ENCODE data around the gene DGLUCY. TPM values are rescaled to one million over a fixed set of nuclear protein-coding genes. Genes with fewer than 3 reads are reported as not detected.
A peak's percentile ranks its signal among the peaks of the same experiment; 100 is the strongest.

Gene DGLUCY
- total and polyA plus RNA-seq, 2 of the 8 experiments (the other 6 are each of a cell fraction or from before 2014, with no cell fraction given): 24.9 to 31.8 TPM

DNA sequence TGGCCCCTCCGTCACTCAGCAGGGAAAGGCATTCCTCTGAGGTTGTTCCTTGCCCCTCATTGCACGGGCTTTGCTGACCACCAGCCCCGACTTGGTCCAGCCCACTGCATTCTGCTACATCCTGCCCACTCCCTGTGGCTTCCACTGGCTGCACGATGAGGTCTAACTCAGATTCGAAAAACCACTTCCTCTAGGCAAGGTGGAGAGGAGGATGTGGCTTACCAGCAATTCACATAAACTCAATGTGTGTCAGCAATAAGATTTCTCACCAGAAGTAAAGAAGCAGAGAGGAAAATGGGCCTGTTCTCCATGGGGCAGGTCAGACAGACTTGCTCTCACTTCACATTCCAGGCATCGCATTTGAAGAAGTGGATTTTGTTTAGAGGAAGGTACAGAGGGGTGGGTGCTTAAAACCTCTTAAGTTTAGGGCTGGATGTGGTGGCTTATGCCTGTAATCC is 115.9 kb downstream of the DGLUCY start:
- no peak overlapping the region for H3K4me3 ChIP-seq (ENCODE audit: extremely low read depth in 1 of 4, insufficient read depth in 2 of 4, low read depth in 3 of 4, low read length in 4 of 4)
- CTCF ChIA-PET (ENCODE audit: partially characterized antibody): interaction anchor here (1.4 kb wide), 1 partner anchor 51 kb away, joined by 4 read pairs; no protein-coding TSS in a partner anchor
- no peaks in the 10 kb centered on the region; a peak in 1 of 7 replicates for H3K27me3 ChIP-seq (replicated peaks in 1 of 4; ENCODE audit: control insufficient read depth in 3 of 4, extremely low read depth in 1 of 4, insufficient read depth in 3 of 4, low read length in 3 of 4)
- H3K36me3 ChIP-seq (ENCODE audit: control insufficient read depth in 2 of 4, insufficient read depth in 4 of 4, low read length in 3 of 4): no peaks in the 10 kb centered on the region
- no peak overlapping the region for H2AK5ac ChIP-seq (ENCODE audit: low read depth, low read length)
- DNase-seq (ENCODE audit: low read depth in 1 of 2, low spot score in 2 of 2) (no peak), FAIRE-seq (no peak)
- no peak overlapping the region; the same call in 1 of the 2 replicates for H2BK15ac ChIP-seq (ENCODE audit: low read length)
- POLR2A ChIA-PET (ENCODE audit: partially characterized antibody): interaction anchor here (1.1 kb wide), 2 partner anchors 9 to 14 kb away, joined by 3 to 4 read pairs; no protein-coding TSS in a partner anchor
- H2BK120ac ChIP-seq (replicated peaks; ENCODE audit: low read depth, low read length): peak overlapping the region; percentile 67
- 0 out of 2 replicates have a peak overlapping the region, but pooled peaks have one; percentile 11 for H2BK12ac ChIP-seq (ENCODE audit: low read depth, low read length)
- no peak overlapping the region for H3K4me2 ChIP-seq (ENCODE audit: insufficient read depth in 1 of 2, low read depth in 2 of 2, low read length in 2 of 2)
- H3K79me1 ChIP-seq (ENCODE audit: low read depth, low read length): no peaks in the 10 kb centered on the region
- H3K23ac ChIP-seq (ENCODE audit: insufficient read length): no peak overlapping the region
- no peak overlapping the region for H4K8ac ChIP-seq (ENCODE audit: extremely low read depth, insufficient read depth, low read length)
- peak overlapping the region; percentile 34 for H4K91ac ChIP-seq (replicated peaks; ENCODE audit: insufficient read length, low read length)
- H2BK20ac ChIP-seq (ENCODE audit: low read length): no peak overlapping the region
- no peaks in the 10 kb centered on the region for H3K23me2 ChIP-seq (ENCODE audit: low read depth, low read length)
- H2AFZ ChIP-seq (ENCODE audit: low read length): no peak overlapping the region
- no peak overlapping the region for H4K5ac ChIP-seq (ENCODE audit: insufficient read length, low read depth, low read length)
- no peak overlapping the region for H3K14ac ChIP-seq (ENCODE audit: insufficient read length)
- H3K56ac ChIP-seq (replicated peaks; ENCODE audit: insufficient read length, low read depth, low read length): no peak overlapping the region
- H2BK5ac ChIP-seq (ENCODE audit: low read depth, low read length): peak overlapping the region; percentile 31; the same call in 1 of the 2 replicates
- 96% methylated on average over 6 of the region's 6 CpGs; no CpG with 5 or more reads in 1 of the 2 experiments for WGBS, 2 experiments (ENCODE audit: extremely low coverage in 1 of 2, insufficient coverage in 1 of 2, insufficient read length in 1 of 2, insufficient replicate concordance in 2 of 2, low coverage in 1 of 2, low lambda C conversion rate in 2 of 2, missing lambda C conversion rate in 1 of 2)
- peak overlapping the region; percentile 41 for H3K4ac ChIP-seq (replicated peaks; ENCODE audit: insufficient read length, low read depth, low read length)
- H4K20me1 ChIP-seq (replicated peaks in 1 of 2; ENCODE audit: control insufficient read depth in 1 of 2, insufficient read depth in 2 of 2, low read length in 2 of 2): no peaks in the 10 kb centered on the region
- no peak overlapping the region for H3K27ac ChIP-seq (ENCODE audit: low read depth, low read length)
- H3K18ac ChIP-seq (ENCODE audit: extremely low read depth, low read length): no peak overlapping the region
- peaks cover 0 to 10% (median 6%) of the 10 kb centered on the region in 4 experiments; a peak in 6 of 7 replicates for H3K4me1 ChIP-seq (replicated peaks in 1 of 4; ENCODE audit: control insufficient read depth in 3 of 4, insufficient read depth in 4 of 4, low read length in 3 of 4)
- H3K9me3 ChIP-seq (ENCODE audit: insufficient read depth in 2 of 2, low read depth in 1 of 2, low read length in 1 of 2): peaks cover 5 to 7% of the 10 kb centered on the region in 2 experiments; a peak in 3 of 4 replicates
- no peak overlapping the region for H3K9ac ChIP-seq (replicated peaks in 1 of 4; ENCODE audit: extremely low read depth in 1 of 4, low read depth in 3 of 4, low read length in 3 of 4)
- no peaks in the 10 kb centered on the region for H3K79me2 ChIP-seq (ENCODE audit: control insufficient read depth in 1 of 2, insufficient read depth in 2 of 2, low read length in 2 of 2)
- TF ChIP-seq POU5F1 (IDR thresholded peaks at IDR 0.05; ENCODE audit: low read depth, low read length): no peak
- no peak for TF ChIP-seq RNF2 (IDR thresholded peaks at IDR 0.05; ENCODE audit: borderline replicate concordance, low read depth, low read length, missing control alignments, poor library complexity, severe bottlenecking)
- TF ChIP-seq HDAC2 (IDR thresholded peaks at IDR 0.05; ENCODE audit: borderline replicate concordance in 1 of 2, low read depth in 2 of 2, low read length in 2 of 2): no peak
- no peak for TF ChIP-seq SP1 (IDR thresholded peaks at IDR 0.05; ENCODE audit: low read depth, low read length)
- no peak for TF ChIP-seq KDM4A (IDR thresholded peaks at IDR 0.05; ENCODE audit: low read depth, low read length, severe bottlenecking)
- no peak for TF ChIP-seq SP2 (IDR thresholded peaks at IDR 0.05; ENCODE audit: low read length)
- TF ChIP-seq SIRT6 (IDR thresholded peaks at IDR 0.05; ENCODE audit: low read length): no peak
